Measurements from ENCODE around the gene SLC4A2.

The SLC4A2 gene

GRCh38 chr7:151085691-151086620 lies 26.6 kb downstream of the SLC4A2 start, which contains the start of gene AGAP3:
Gene AGAP3 (plus strand): TSS chr7:151086475. CDS start chr7:151086742, 267 bp downstream.
- Mint-ChIP-seq H3K36me3 (peaks cover 10% of the 10 kb centered on the region), H3K9me3 (no peaks in the 10 kb centered on the region), H3K4me1 (peaks cover 47% of the 10 kb centered on the region), H3K27ac (peak within 1 kb of the TSS; percentile 88), H3K4me3 (peak within 1 kb of the TSS; percentile 98)
- DNase-seq (ENCODE audit: low spot score in 2 of 2) = peak in 1 of 2 donors; percentile 81
- peak; percentile 43 for ATAC-seq

- Mint-ChIP-seq H3K4me1 (peaks cover 53% of the 10 kb centered on the region), H3K4me3 (peak overlapping the region; percentile 98), H3K9me3 (no peaks in the 10 kb centered on the region), H3K27ac (peak overlapping the region; percentile 37), H3K36me3 (peaks cover 10% of the 10 kb centered on the region)
- no peak for DNase-seq (ENCODE audit: low spot score in 2 of 2)
- peak; percentile 14 for ATAC-seq
These were observed 27.4 kb downstream of the SLC4A2 start for GRCh38 chr7:151086802-151087244.

GRCh38 chr7:151087245-151088018 lies 28.0 kb downstream of the SLC4A2 start:
- peak; percentile 38 for ATAC-seq
- Mint-ChIP-seq H3K27ac (peak overlapping the region; percentile 37), H3K4me1 (peaks cover 46% of the 10 kb centered on the region)

GRCh38 chr7:151088019-151088855 lies 28.8 kb downstream of the SLC4A2 start:
- DNase-seq (ENCODE audit: low spot score in 2 of 2) (no peak), ATAC-seq (no peak)
- Mint-ChIP-seq H3K4me1 (peaks cover 40% of the 10 kb centered on the region), H3K27ac (no peak overlapping the region), H3K9me3 (no peaks in the 10 kb centered on the region), H3K36me3 (peaks cover 10% of the 10 kb centered on the region), H3K4me3 (peak overlapping the region; percentile 98)

More at GRCh38 chr7:151087245-151088018, 28.0 kb downstream of the SLC4A2 start:
- peak overlapping the region; percentile 98 for H3K4me3 Mint-ChIP-seq
- H3K36me3 Mint-ChIP-seq = peaks cover 10% of the 10 kb centered on the region
- no peaks in the 10 kb centered on the region for H3K9me3 Mint-ChIP-seq
- peak in 1 of 2 donors; percentile 76 for DNase-seq (ENCODE audit: low spot score in 2 of 2)

- Mint-ChIP-seq H3K9me3 (no peaks in the 10 kb centered on the region), H3K36me3 (peaks cover 10% of the 10 kb centered on the region), H3K4me1 (peaks cover 35% of the 10 kb centered on the region), H3K4me3 (peak overlapping the region; percentile 43), H3K27ac (peak overlapping the region; percentile 26)
- DNase-seq (ENCODE audit: low spot score in 2 of 2) = no peak
- ATAC-seq = no peak
These were observed 29.7 kb downstream of the SLC4A2 start for GRCh38 chr7:151088856-151089699.

- H3K27ac Mint-ChIP-seq = no peak overlapping the region
- no peak for DNase-seq (ENCODE audit: low spot score in 2 of 2)
- ATAC-seq = no peak
- H3K4me3 Mint-ChIP-seq = no peak overlapping the region
- H3K36me3 Mint-ChIP-seq = peaks cover 9% of the 10 kb centered on the region
- H3K4me1 Mint-ChIP-seq = peaks cover 35% of the 10 kb centered on the region
- no peaks in the 10 kb centered on the region for H3K9me3 Mint-ChIP-seq
These were observed 30.7 kb downstream of the SLC4A2 start for GRCh38 chr7:151089893-151090730.

GRCh38 chr7:151091003-151091402 lies 31.6 kb downstream of the SLC4A2 start:
- Mint-ChIP-seq H3K4me1 (peaks cover 26% of the 10 kb centered on the region), H3K9me3 (no peaks in the 10 kb centered on the region), H3K36me3 (peaks cover under 1% of the 10 kb centered on the region), H3K4me3 (no peak overlapping the region), H3K27ac (no peak overlapping the region)
- no peak for DNase-seq (ENCODE audit: low spot score in 2 of 2)
- no peak for ATAC-seq

- no peak for DNase-seq (ENCODE audit: low spot score in 2 of 2)
- no peak overlapping the region for H3K4me3 Mint-ChIP-seq
These were observed 32.0 kb downstream of the SLC4A2 start for GRCh38 chr7:151091431-151091830.

GRCh38 chr7:151091988-151092387 lies 32.6 kb downstream of the SLC4A2 start:
- peaks cover 26% of the 10 kb centered on the region for H3K4me1 Mint-ChIP-seq
- H3K36me3 Mint-ChIP-seq = no peaks in the 10 kb centered on the region
- no peak overlapping the region for H3K4me3 Mint-ChIP-seq
- H3K9me3 Mint-ChIP-seq = no peaks in the 10 kb centered on the region
- ATAC-seq (no peak), DNase-seq (ENCODE audit: low spot score in 2 of 2) (no peak)
- no peak overlapping the region for H3K27ac Mint-ChIP-seq

More at GRCh38 chr7:151091431-151091830, 32.0 kb downstream of the SLC4A2 start:
- Mint-ChIP-seq H3K9me3 (no peaks in the 10 kb centered on the region), H3K36me3 (no peaks in the 10 kb centered on the region), H3K4me1 (peaks cover 26% of the 10 kb centered on the region), H3K27ac (no peak overlapping the region)
- no peak for ATAC-seq

GRCh38 chr7:151093748-151094147 lies 34.4 kb downstream of the SLC4A2 start:
- DNase-seq (ENCODE audit: low spot score in 2 of 2) = no peak
- Mint-ChIP-seq H3K36me3 (no peaks in the 10 kb centered on the region), H3K4me3 (no peak overlapping the region), H3K9me3 (no peaks in the 10 kb centered on the region), H3K27ac (no peak overlapping the region), H3K4me1 (peaks cover 25% of the 10 kb centered on the region)
- no peak for ATAC-seq

GRCh38 chr7:151094675-151095074 lies 35.3 kb downstream of the SLC4A2 start:
- peaks cover 16% of the 10 kb centered on the region for H3K4me1 Mint-ChIP-seq
- DNase-seq (ENCODE audit: low spot score in 2 of 2) = no peak
- no peak for ATAC-seq
- H3K9me3 Mint-ChIP-seq = no peaks in the 10 kb centered on the region
- H3K4me3 Mint-ChIP-seq = no peak overlapping the region
- H3K27ac Mint-ChIP-seq = peak overlapping the region; percentile 26
- H3K36me3 Mint-ChIP-seq = no peaks in the 10 kb centered on the region

GRCh38 chr7:151095123-151095797 lies 35.9 kb downstream of the SLC4A2 start:
- ATAC-seq (no peak), DNase-seq (ENCODE audit: low spot score in 2 of 2) (no peak)
- no peaks in the 10 kb centered on the region for H3K9me3 Mint-ChIP-seq
- no peaks in the 10 kb centered on the region for H3K36me3 Mint-ChIP-seq
- H3K4me1 Mint-ChIP-seq = peaks cover 13% of the 10 kb centered on the region
- no peak overlapping the region for H3K4me3 Mint-ChIP-seq
- peak overlapping the region; percentile 26 for H3K27ac Mint-ChIP-seq
